HepG2 (cell line): ENCODE measurements around the gene RPL35. TPM values are rescaled to one million over a fixed set of nuclear protein-coding genes. Genes with fewer than 3 reads are reported as not detected.

Experiments
- BHLHE40 ChIP-seq: IDR thresholded peaks from 2 replicates; pipeline ENCODE4 v1.6.1; 2011; ENCODE audit warnings: low read length, improper control_type of control experiment
- CENPT ChIP-seq: sonication (generic); formaldehyde crosslinking; IDR thresholded peaks from 2 replicates; pipeline ENCODE4 v1.8.0; 2022; ENCODE audit warnings: low read depth, mild to moderate bottlenecking, moderate library complexity, missing genetic modification reagents
- GATA4 ChIP-seq: sonication (generic); IDR thresholded peaks from 2 replicates; pipeline ENCODE4 v1.6.1; 2016; ENCODE audit warnings: antibody characterized with exemption, low read depth, borderline replicate concordance
- GATAD1 ChIP-seq: IDR thresholded peaks from 2 replicates; pipeline ENCODE4 v1.6.1; 2016; ENCODE audit warnings: missing genetic modification reagents, missing compliant biosample characterization
- MAFG ChIP-seq: sonication (generic); formaldehyde crosslinking; IDR thresholded peaks from 2 replicates; pipeline ENCODE4 v1.5.1; 2020; ENCODE audit warnings: mild to moderate bottlenecking, missing genetic modification reagents
- MZF1 ChIP-seq: sonication (generic); formaldehyde crosslinking; IDR thresholded peaks from 2 replicates; pipeline ENCODE4 v1.8.1; 2023; ENCODE audit warnings: mild to moderate bottlenecking, missing genetic modification reagents, borderline replicate concordance
- RAD21 ChIP-seq: fragments of 450-650 bp; formaldehyde crosslinking; IDR thresholded peaks from 2 replicates; pipeline ENCODE4 v1.5.0; 2020; ENCODE audit warnings: mild to moderate bottlenecking
- SETDB1 ChIP-seq: sonication (generic); formaldehyde crosslinking; IDR thresholded peaks from 2 replicates; pipeline ENCODE4 v1.5.1; 2020; ENCODE audit warnings: missing genetic modification reagents, mild to moderate bottlenecking, borderline replicate concordance
- ZNF121 ChIP-seq: sonication (generic); formaldehyde crosslinking; IDR thresholded peaks from 2 replicates; pipeline ENCODE4 v1.5.0; 2020; ENCODE audit warnings: mild to moderate bottlenecking, missing genetic modification reagents
- ZNF468 ChIP-seq: sonication (generic); formaldehyde crosslinking; IDR thresholded peaks from 2 replicates; pipeline ENCODE4 v1.8.0; 2022; ENCODE audit warnings: mild to moderate bottlenecking, moderate library complexity, missing genetic modification reagents
- ZNF546 ChIP-seq: sonication (generic); formaldehyde crosslinking; conservative IDR thresholded peaks from 2 replicates; pipeline ENCODE4 v1.8.1; 2023; ENCODE audit warnings: mild to moderate bottlenecking, missing genetic modification reagents
- polyA plus RNA-seq, 8 experiments: library from polyadenylated mRNA; depleted of rRNA in 3 of 8; stranded (reverse) in 7 of 8; unstranded in 1 of 8; fragments of >200 nt; fragmentation: Illumina TruSeq in 4 of 8; extraction: Trizol in 4 of 8; gene quantifications; 2 replicates each; pipeline versions ENCODE4 v1.2.1 to v1.2.3, GENCODE V29; 2011 to 2016; ENCODE audit warnings: low read depth in 4 of 8, missing spikeins in 1 of 8, mixed read lengths in 1 of 8; ENCODE audit not compliant: insufficient read depth in 1 of 8
- total RNA-seq, 5 experiments: library from RNA; depleted of rRNA; stranded (reverse); fragments of >200 nt; fragmentation: Illumina TruSeq; extraction: Trizol; gene quantifications; 2 replicates each; pipeline ENCODE4 v1.2.3, GENCODE V29; 2016; ENCODE audit warnings: low read depth in 1 of 5
- TF ChIP-seq, protein P1 (sequence below): sonication (generic); formaldehyde crosslinking; IDR thresholded peaks from 2 replicates; pipeline ENCODE4 v1.5.0; 2020; ENCODE audit warnings: missing genetic modification reagents
- TF ChIP-seq, protein P2 (sequence below): sonication (generic); formaldehyde crosslinking; conservative IDR thresholded peaks from 2 replicates; pipeline ENCODE4 v1.8.0; 2022; ENCODE audit warnings: missing genetic modification reagents
- TF ChIP-seq, protein P3 (sequence below): sonication (generic); formaldehyde crosslinking; IDR thresholded peaks from 2 replicates; pipeline ENCODE4 v1.4.0; 2020; ENCODE audit warnings: mild to moderate bottlenecking, missing genetic modification reagents, borderline replicate concordance
- TF ChIP-seq, protein P4 (sequence below): IDR thresholded peaks from 2 replicates; pipeline ENCODE4 v1.6.1; 2016; ENCODE audit warnings: low read depth, control low read depth

Gene RPL35
- total and polyA plus RNA-seq, 2 of the 13 experiments (the other 11 are each of a cell fraction or from before 2014, with no cell fraction given) = 2,153 to 2,935 TPM

DNA sequence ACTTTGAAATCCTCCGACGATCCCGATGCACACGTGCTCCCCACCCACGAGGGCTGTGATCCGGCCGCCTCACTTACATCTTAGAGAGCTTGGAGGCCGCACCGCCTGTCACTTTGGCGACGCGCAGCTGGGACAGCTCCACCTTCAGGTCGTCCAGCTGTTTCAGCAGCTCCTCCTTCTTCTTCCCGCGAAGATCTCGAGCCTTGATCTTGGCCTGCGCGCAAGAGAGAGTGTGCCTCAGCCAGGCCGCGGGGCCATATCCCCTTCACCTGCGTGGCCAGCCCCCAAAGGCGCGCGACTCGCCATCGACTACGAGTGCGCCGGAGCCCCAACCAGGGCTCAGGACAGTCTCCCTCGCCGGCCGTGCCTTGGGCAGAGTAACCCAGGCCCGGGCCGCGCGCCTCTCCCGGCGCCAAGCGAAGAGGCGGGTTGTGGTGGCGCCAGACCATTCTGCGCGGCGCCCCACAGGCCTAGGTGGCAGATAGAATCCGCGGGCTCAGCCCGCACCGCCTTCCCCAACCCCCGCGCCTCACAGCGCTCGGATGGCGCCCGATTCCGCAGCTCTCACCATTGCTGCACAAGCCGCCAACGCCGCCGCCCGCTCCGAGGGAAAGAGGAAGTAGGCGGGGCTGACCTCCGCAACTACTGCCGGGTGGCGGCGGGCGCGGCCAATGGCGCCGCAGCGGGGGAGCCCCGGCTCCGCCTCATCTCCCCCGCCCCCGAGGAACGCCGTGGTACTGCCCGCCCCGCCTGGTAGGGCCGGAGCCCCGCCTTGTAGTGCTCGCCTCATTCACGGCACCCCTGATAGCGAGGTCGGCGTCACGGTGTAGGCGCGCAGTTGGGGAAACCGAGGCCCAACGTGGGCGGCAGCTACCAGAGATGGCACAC, at the start of gene RPL35, which contains the start of gene ARPC5L (continued):
- TF ChIP-seq, protein P1, sequence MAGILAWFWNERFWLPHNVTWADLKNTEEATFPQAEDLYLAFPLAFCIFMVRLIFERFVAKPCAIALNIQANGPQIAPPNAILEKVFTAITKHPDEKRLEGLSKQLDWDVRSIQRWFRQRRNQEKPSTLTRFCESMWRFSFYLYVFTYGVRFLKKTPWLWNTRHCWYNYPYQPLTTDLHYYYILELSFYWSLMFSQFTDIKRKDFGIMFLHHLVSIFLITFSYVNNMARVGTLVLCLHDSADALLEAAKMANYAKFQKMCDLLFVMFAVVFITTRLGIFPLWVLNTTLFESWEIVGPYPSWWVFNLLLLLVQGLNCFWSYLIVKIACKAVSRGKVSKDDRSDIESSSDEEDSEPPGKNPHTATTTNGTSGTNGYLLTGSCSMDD (CRISPR knock-in tag) = no peak
- TF ChIP-seq GATA4 = peak; percentile 29; the same call in 1 of the 2 replicates
- no peak for TF ChIP-seq MAFG (CRISPR knock-in tag)
- no peak for TF ChIP-seq ZNF468 (CRISPR knock-in tag)
- TF ChIP-seq RAD21 (CRISPR knock-in tag) = no peak
- 0 out of 2 replicates have a peak, but pooled peaks have one; percentile 73 for TF ChIP-seq MZF1 (CRISPR knock-in tag)
- TF ChIP-seq, protein P2, sequence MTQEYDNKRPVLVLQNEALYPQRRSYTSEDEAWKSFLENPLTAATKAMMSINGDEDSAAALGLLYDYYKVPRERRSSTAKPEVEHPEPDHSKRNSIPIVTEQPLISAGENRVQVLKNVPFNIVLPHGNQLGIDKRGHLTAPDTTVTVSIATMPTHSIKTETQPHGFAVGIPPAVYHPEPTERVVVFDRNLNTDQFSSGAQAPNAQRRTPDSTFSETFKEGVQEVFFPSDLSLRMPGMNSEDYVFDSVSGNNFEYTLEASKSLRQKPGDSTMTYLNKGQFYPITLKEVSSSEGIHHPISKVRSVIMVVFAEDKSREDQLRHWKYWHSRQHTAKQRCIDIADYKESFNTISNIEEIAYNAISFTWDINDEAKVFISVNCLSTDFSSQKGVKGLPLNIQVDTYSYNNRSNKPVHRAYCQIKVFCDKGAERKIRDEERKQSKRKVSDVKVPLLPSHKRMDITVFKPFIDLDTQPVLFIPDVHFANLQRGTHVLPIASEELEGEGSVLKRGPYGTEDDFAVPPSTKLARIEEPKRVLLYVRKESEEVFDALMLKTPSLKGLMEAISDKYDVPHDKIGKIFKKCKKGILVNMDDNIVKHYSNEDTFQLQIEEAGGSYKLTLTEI (CRISPR knock-in tag) = no peak
- TF ChIP-seq SETDB1 (CRISPR knock-in tag) = no peak
- TF ChIP-seq BHLHE40 = peak; percentile 98
- TF ChIP-seq, protein P3, sequence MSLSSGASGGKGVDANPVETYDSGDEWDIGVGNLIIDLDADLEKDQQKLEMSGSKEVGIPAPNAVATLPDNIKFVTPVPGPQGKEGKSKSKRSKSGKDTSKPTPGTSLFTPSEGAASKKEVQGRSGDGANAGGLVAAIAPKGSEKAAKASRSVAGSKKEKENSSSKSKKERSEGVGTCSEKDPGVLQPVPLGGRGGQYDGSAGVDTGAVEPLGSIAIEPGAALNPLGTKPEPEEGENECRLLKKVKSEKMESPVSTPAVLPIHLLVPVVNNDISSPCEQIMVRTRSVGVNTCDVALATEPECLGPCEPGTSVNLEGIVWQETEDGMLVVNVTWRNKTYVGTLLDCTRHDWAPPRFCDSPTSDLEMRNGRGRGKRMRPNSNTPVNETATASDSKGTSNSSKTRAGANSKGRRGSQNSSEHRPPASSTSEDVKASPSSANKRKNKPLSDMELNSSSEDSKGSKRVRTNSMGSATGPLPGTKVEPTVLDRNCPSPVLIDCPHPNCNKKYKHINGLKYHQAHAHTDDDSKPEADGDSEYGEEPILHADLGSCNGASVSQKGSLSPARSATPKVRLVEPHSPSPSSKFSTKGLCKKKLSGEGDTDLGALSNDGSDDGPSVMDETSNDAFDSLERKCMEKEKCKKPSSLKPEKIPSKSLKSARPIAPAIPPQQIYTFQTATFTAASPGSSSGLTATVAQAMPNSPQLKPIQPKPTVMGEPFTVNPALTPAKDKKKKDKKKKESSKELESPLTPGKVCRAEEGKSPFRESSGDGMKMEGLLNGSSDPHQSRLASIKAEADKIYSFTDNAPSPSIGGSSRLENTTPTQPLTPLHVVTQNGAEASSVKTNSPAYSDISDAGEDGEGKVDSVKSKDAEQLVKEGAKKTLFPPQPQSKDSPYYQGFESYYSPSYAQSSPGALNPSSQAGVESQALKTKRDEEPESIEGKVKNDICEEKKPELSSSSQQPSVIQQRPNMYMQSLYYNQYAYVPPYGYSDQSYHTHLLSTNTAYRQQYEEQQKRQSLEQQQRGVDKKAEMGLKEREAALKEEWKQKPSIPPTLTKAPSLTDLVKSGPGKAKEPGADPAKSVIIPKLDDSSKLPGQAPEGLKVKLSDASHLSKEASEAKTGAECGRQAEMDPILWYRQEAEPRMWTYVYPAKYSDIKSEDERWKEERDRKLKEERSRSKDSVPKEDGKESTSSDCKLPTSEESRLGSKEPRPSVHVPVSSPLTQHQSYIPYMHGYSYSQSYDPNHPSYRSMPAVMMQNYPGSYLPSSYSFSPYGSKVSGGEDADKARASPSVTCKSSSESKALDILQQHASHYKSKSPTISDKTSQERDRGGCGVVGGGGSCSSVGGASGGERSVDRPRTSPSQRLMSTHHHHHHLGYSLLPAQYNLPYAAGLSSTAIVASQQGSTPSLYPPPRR (CRISPR knock-in tag) = no peak
- peak; percentile 81; the same call in 1 of the 2 replicates for TF ChIP-seq GATAD1 (CRISPR knock-in tag)
- TF ChIP-seq ZNF121 (CRISPR knock-in tag) = no peak
- TF ChIP-seq, protein P4, sequence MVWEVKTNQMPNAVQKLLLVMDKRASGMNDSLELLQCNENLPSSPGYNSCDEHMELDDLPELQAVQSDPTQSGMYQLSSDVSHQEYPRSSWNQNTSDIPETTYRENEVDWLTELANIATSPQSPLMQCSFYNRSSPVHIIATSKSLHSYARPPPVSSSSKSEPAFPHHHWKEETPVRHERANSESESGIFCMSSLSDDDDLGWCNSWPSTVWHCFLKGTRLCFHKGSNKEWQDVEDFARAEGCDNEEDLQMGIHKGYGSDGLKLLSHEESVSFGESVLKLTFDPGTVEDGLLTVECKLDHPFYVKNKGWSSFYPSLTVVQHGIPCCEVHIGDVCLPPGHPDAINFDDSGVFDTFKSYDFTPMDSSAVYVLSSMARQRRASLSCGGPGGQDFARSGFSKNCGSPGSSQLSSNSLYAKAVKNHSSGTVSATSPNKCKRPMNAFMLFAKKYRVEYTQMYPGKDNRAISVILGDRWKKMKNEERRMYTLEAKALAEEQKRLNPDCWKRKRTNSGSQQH (CRISPR knock-in tag) = peak; percentile 85
- TF ChIP-seq ZNF546 (CRISPR knock-in tag) = peak; percentile 95
- TF ChIP-seq CENPT = peak; percentile 78
